Measurements from ENCODE around the gene ALAD.

- no peak for TF ChIP-seq POLR2A (IDR thresholded peaks at IDR 0.05)
- TF ChIP-seq CTCF (IDR thresholded peaks at IDR 0.05), result no peak
Measured at GRCh38 chr9:113341712-113342410, 59.2 kb downstream of the ALAD start.
